ENCODE results near the gene GDI1. TPM values are rescaled to one million over a fixed set of nuclear protein-coding genes. Genes with fewer than 3 reads are reported as not detected.

The GDI1 gene
- total RNA-seq, 5 donors from 2014 or later (not counting 1 experiment from before 2014, with no cell fraction given) = 117 to 208 (median 182) TPM

- WGBS (ENCODE audit: insufficient coverage) = 97% methylated on average over 5 of the region's 23 CpGs
- CTCF ChIA-PET = no interaction called here
Observed at GRCh38 chrX:154470914-154471568, 34.1 kb downstream of the GDI1 start.

GRCh38 chrX:154471839-154472684 lies 35.1 kb downstream of the GDI1 start:
- Mint-ChIP-seq H3K4me1 (peaks cover 0 to 8% (median 1%) of the 10 kb centered on the region in 3 donors), H3K9me3 (no peaks in the 10 kb centered on the region), H3K27ac (no peak overlapping the region), H3K36me3 (no peaks in the 10 kb centered on the region), H3K4me3 (no peak overlapping the region), H3K27me3 (no peaks in the 10 kb centered on the region)
- Histone ChIP-seq H3K36me3 (ENCODE audit: control insufficient read depth in 2 of 2, extremely low read depth in 1 of 2, insufficient read depth in 1 of 2, low read length in 1 of 2) (peaks cover 0 to 34% of the 10 kb centered on the region in 2 donors), H3K4me1 (ENCODE audit: control insufficient read depth in 1 of 2, extremely low read depth in 1 of 2, insufficient read depth in 2 of 2, low read length in 2 of 2) (peaks cover 4 to 6% of the 10 kb centered on the region in 2 experiments), H3K4me3 (ENCODE audit: control insufficient read depth in 1 of 2, extremely low read depth in 1 of 2, low read length in 1 of 2) (no peak overlapping the region), H3K9me3 (no peaks in the 10 kb centered on the region), H3K27me3 (replicated peaks in 1 of 2; ENCODE audit: control insufficient read depth in 2 of 2, extremely low read depth in 1 of 2, insufficient read depth in 2 of 2, low read length in 1 of 2) (no peaks in the 10 kb centered on the region), H3K27ac (ENCODE audit: low read length) (no peak overlapping the region)
- ATAC-seq (replicated peaks in 1 of 4) = peak in 1 of 4 experiments; percentile 7
- ChIA-PET CTCF (no interaction called here), POLR2A (no interaction called here)
- DNase-seq = no peak
- 100% methylated on average over 3 of the region's 23 CpGs for WGBS (ENCODE audit: insufficient coverage)

More at GRCh38 chrX:154470914-154471568, 34.1 kb downstream of the GDI1 start:
- Mint-ChIP-seq H3K27me3 (no peaks in the 10 kb centered on the region), H3K4me1 (peaks cover 0 to 3% (median 0%) of the 10 kb centered on the region in 3 donors), H3K27ac (no peak overlapping the region), H3K4me3 (no peak overlapping the region), H3K9me3 (no peaks in the 10 kb centered on the region), H3K36me3 (no peaks in the 10 kb centered on the region)
- H3K9me3 ChIP-seq = no peaks in the 10 kb centered on the region
- POLR2A ChIA-PET = no interaction called here
- no peak overlapping the region for H3K27ac ChIP-seq (ENCODE audit: low read length)
- DNase-seq = no peak
- no peaks in the 10 kb centered on the region for H3K27me3 ChIP-seq (replicated peaks in 1 of 2; ENCODE audit: control insufficient read depth in 2 of 2, extremely low read depth in 1 of 2, insufficient read depth in 2 of 2, low read length in 1 of 2)
- H3K4me1 ChIP-seq (ENCODE audit: control insufficient read depth in 1 of 2, extremely low read depth in 1 of 2, insufficient read depth in 2 of 2, low read length in 2 of 2) = no peaks in the 10 kb centered on the region
- peaks cover 6 to 40% of the 10 kb centered on the region in 2 donors for H3K36me3 ChIP-seq (ENCODE audit: control insufficient read depth in 2 of 2, extremely low read depth in 1 of 2, insufficient read depth in 1 of 2, low read length in 1 of 2)
- H3K4me3 ChIP-seq (ENCODE audit: control insufficient read depth in 1 of 2, extremely low read depth in 1 of 2, low read length in 1 of 2) = no peak overlapping the region
- ATAC-seq (replicated peaks in 1 of 4) = no peak

- no peak overlapping the region for H3K27ac ChIP-seq (ENCODE audit: low read length)
- peaks cover 5 to 17% (median 6%) of the 10 kb centered on the region in 3 donors for H3K4me1 Mint-ChIP-seq
- no peak overlapping the region for H3K4me3 ChIP-seq (ENCODE audit: control insufficient read depth in 1 of 2, extremely low read depth in 1 of 2, low read length in 1 of 2)
- WGBS (ENCODE audit: insufficient coverage) = 86% methylated on average over 4 of the region's 28 CpGs
- no peak overlapping the region for H3K4me3 Mint-ChIP-seq
- no peaks in the 10 kb centered on the region for H3K9me3 Mint-ChIP-seq
- H3K4me1 ChIP-seq (ENCODE audit: control insufficient read depth in 1 of 2, extremely low read depth in 1 of 2, insufficient read depth in 2 of 2, low read length in 2 of 2) = peaks cover 5 to 11% of the 10 kb centered on the region in 2 experiments
- H3K27me3 Mint-ChIP-seq = no peaks in the 10 kb centered on the region
- ChIA-PET CTCF (no interaction called here), POLR2A (interaction anchor here in 1 of 2 donors (0.6 kb wide), 1 partner anchor 22 kb away, joined by 3 read pairs; no protein-coding TSS in a partner anchor)
- ATAC-seq (replicated peaks in 1 of 4) (no peak), DNase-seq (no peak)
- H3K9me3 ChIP-seq = no peaks in the 10 kb centered on the region
- H3K27me3 ChIP-seq (replicated peaks in 1 of 2; ENCODE audit: control insufficient read depth in 2 of 2, extremely low read depth in 1 of 2, insufficient read depth in 2 of 2, low read length in 1 of 2) = no peaks in the 10 kb centered on the region
- peaks cover 0 to 27% of the 10 kb centered on the region in 2 donors for H3K36me3 ChIP-seq (ENCODE audit: control insufficient read depth in 2 of 2, extremely low read depth in 1 of 2, insufficient read depth in 1 of 2, low read length in 1 of 2)
- no peaks in the 10 kb centered on the region for H3K36me3 Mint-ChIP-seq
- H3K27ac Mint-ChIP-seq = no peak overlapping the region
Observed at GRCh38 chrX:154472685-154473632, 36.0 kb downstream of the GDI1 start.

DNA sequence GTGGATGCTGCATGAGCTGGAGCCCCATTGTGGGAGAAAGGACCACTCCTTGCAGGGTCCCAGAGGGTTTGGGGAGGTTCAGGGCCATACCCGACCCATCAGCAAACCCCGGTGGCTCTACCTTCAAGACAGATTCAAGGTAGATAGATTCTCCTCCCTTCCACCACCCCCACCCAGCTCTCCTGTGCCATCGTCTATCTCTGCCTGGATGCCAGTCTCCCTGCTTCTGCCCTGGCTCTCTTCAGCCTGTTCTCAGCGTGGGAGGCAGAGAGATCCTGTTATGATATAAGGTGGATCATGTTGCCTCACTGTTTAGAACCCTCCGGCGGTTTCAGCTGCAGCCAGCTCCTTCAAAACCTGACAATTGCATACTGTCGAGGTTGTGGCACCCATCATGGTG lies 36.7 kb downstream of the GDI1 start:
- Histone ChIP-seq H3K27me3 (replicated peaks in 1 of 2; ENCODE audit: control insufficient read depth in 2 of 2, extremely low read depth in 1 of 2, insufficient read depth in 2 of 2, low read length in 1 of 2) (no peaks in the 10 kb centered on the region), H3K27ac (ENCODE audit: low read length) (no peak overlapping the region), H3K36me3 (ENCODE audit: control insufficient read depth in 2 of 2, extremely low read depth in 1 of 2, insufficient read depth in 1 of 2, low read length in 1 of 2) (peaks cover 0 to 20% of the 10 kb centered on the region in 2 donors), H3K4me1 (ENCODE audit: control insufficient read depth in 1 of 2, extremely low read depth in 1 of 2, insufficient read depth in 2 of 2, low read length in 2 of 2) (peaks cover 5 to 16% of the 10 kb centered on the region in 2 experiments), H3K9me3 (no peaks in the 10 kb centered on the region), H3K4me3 (ENCODE audit: control insufficient read depth in 1 of 2, extremely low read depth in 1 of 2, low read length in 1 of 2) (no peak overlapping the region)
- DNase-seq (no peak), ATAC-seq (replicated peaks in 1 of 4) (no peak)
- H3K36me3 Mint-ChIP-seq = no peaks in the 10 kb centered on the region
- peaks cover 6 to 20% (median 6%) of the 10 kb centered on the region in 3 donors for H3K4me1 Mint-ChIP-seq
- peak overlapping the region in 1 of 2 donors; percentile 31 for H3K27ac Mint-ChIP-seq
- CTCF ChIA-PET = no interaction called here
- WGBS (ENCODE audit: insufficient coverage) = 60% methylated on average over 1 of the region's 7 CpGs
- POLR2A ChIA-PET = interaction anchor here in 1 of 2 donors (0.6 kb wide), 1 partner anchor 21 kb away, joined by 3 read pairs; no protein-coding TSS in a partner anchor
- no peaks in the 10 kb centered on the region for H3K27me3 Mint-ChIP-seq
- no peaks in the 10 kb centered on the region for H3K9me3 Mint-ChIP-seq
- no peak overlapping the region for H3K4me3 Mint-ChIP-seq

DNA sequence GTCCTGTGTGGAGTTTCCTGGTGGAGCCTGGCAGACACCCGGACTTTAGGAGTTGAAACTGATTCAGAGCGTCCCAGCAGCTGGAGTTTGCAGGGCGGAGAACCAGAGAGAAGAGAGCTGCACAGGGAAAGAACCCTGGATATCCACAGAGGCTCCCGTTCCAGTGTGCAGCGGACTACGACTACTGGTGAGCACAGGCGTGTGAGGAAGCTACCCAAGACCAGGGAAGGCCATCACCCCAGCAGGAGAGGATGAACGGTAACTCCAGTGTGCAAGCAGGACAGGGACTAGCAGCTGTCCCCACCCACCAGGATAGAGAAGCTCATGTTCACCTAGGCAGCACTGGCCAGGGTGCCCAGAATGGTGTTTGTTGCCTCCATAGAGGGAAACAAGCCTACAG lies 39.9 kb downstream of the GDI1 start:
- ChIA-PET POLR2A (interaction anchor here in 1 of 2 donors (0.7 kb wide), 1 partner anchor 71 kb away, joined by 7 read pairs; no protein-coding TSS in a partner anchor), CTCF (interaction anchor here in 1 of 2 donors (0.6 kb wide), 1 partner anchor 18 kb away, joined by 4 read pairs; no protein-coding TSS in a partner anchor)
- H3K36me3 Mint-ChIP-seq = no peaks in the 10 kb centered on the region
- no peaks in the 10 kb centered on the region for H3K36me3 ChIP-seq (ENCODE audit: control insufficient read depth in 2 of 2, extremely low read depth in 1 of 2, insufficient read depth in 1 of 2, low read length in 1 of 2)
- H3K9me3 Mint-ChIP-seq = no peaks in the 10 kb centered on the region
- no peak overlapping the region for H3K4me3 Mint-ChIP-seq
- no peaks in the 10 kb centered on the region for H3K27me3 ChIP-seq (replicated peaks in 1 of 2; ENCODE audit: control insufficient read depth in 2 of 2, extremely low read depth in 1 of 2, insufficient read depth in 2 of 2, low read length in 1 of 2)
- ATAC-seq (replicated peaks in 1 of 4) (no peak), DNase-seq (no peak)
- 100% methylated on average over 2 of the region's 8 CpGs for WGBS (ENCODE audit: insufficient coverage)
- peaks cover 5 to 26% of the 10 kb centered on the region in 2 experiments for H3K4me1 ChIP-seq (ENCODE audit: control insufficient read depth in 1 of 2, extremely low read depth in 1 of 2, insufficient read depth in 2 of 2, low read length in 2 of 2)
- H3K9me3 ChIP-seq = no peaks in the 10 kb centered on the region
- H3K4me3 ChIP-seq (ENCODE audit: control insufficient read depth in 1 of 2, extremely low read depth in 1 of 2, low read length in 1 of 2) = no peak overlapping the region
- H3K27me3 Mint-ChIP-seq = peaks cover 0 to under 1% of the 10 kb centered on the region in 2 donors
- peak overlapping the region; percentile 11 to 31 for H3K27ac Mint-ChIP-seq
- H3K27ac ChIP-seq (ENCODE audit: low read length) = no peak overlapping the region
- peaks cover 11 to 25% (median 13%) of the 10 kb centered on the region in 3 donors for H3K4me1 Mint-ChIP-seq
